ENCODE results near the gene TCF3. TPM values are rescaled to one million over a fixed set of nuclear protein-coding genes. Genes with fewer than 3 reads are reported as not detected.

Gene TCF3
- total and polyA plus RNA-seq, 2 experiments from 2014 or later: 76.7 to 125 TPM

GRCh38 chr19:1636325-1637236, 15.8 kb downstream of the TCF3 start:
- H3K4me1 ChIP-seq (ENCODE audit: insufficient read depth): peaks cover 10% of the 10 kb centered on the region
- no peak overlapping the region for H3K4me3 ChIP-seq
- H3K9me3 ChIP-seq (ENCODE audit: low read depth): no peaks in the 10 kb centered on the region
- TF ChIP-seq CTCF (IDR thresholded peaks at IDR 0.05; ENCODE audit: poor library complexity) (no peak), EZH2phosphoT487 (IDR thresholded peaks at IDR 0.05; ENCODE audit: low read depth, severe bottlenecking, unreplicated experiment) (no peak), EZH2 (IDR thresholded peaks at IDR 0.05; ENCODE audit: borderline replicate concordance) (no peak)
- H3K36me3 ChIP-seq (replicated peaks; ENCODE audit: insufficient read depth, low read depth): no peaks in the 10 kb centered on the region
- H3K4me2 ChIP-seq: no peak overlapping the region
- no peak for DNase-seq (ENCODE audit: low spot score)
- no peak overlapping the region for H2AFZ ChIP-seq
- H4K20me1 ChIP-seq (ENCODE audit: insufficient read depth, poor library complexity, severe bottlenecking): peaks cover 15% of the 10 kb centered on the region
- no peaks in the 10 kb centered on the region for H3K9me2 ChIP-seq (replicated peaks; ENCODE audit: insufficient read depth)
- peaks cover 68% of the 10 kb centered on the region for H3K79me2 ChIP-seq
- H3K27ac ChIP-seq: no peak overlapping the region
- WGBS (ENCODE audit: low lambda C conversion rate, missing lambda C conversion rate): over 99% methylated on average over 33 of the region's 34 CpGs
- no peaks in the 10 kb centered on the region for H3K27me3 ChIP-seq

- H4K20me1 ChIP-seq (ENCODE audit: insufficient read depth, poor library complexity, severe bottlenecking): peaks cover 15% of the 10 kb centered on the region
- H3K27me3 ChIP-seq: no peaks in the 10 kb centered on the region
These were observed 17.5 kb downstream of the TCF3 start for GRCh38 chr19:1634938-1635243.

GRCh38 chr19:1634242-1634937, 18.0 kb downstream of the TCF3 start:
- Histone ChIP-seq H4K20me1 (ENCODE audit: insufficient read depth, poor library complexity, severe bottlenecking) (peaks cover 13% of the 10 kb centered on the region), H3K27ac (no peak overlapping the region), H3K27me3 (no peaks in the 10 kb centered on the region), H3K4me3 (no peak overlapping the region), H3K36me3 (replicated peaks; ENCODE audit: insufficient read depth, low read depth) (no peaks in the 10 kb centered on the region), H3K79me2 (peaks cover 54% of the 10 kb centered on the region), H2AFZ (no peak overlapping the region), H3K4me2 (no peak overlapping the region), H3K9me2 (replicated peaks; ENCODE audit: insufficient read depth) (no peaks in the 10 kb centered on the region), H3K4me1 (ENCODE audit: insufficient read depth) (peaks cover 10% of the 10 kb centered on the region), H3K9me3 (ENCODE audit: low read depth) (no peaks in the 10 kb centered on the region)
- TF ChIP-seq EZH2 (IDR thresholded peaks at IDR 0.05; ENCODE audit: borderline replicate concordance) (no peak), CTCF (IDR thresholded peaks at IDR 0.05; ENCODE audit: poor library complexity) (no peak)
- DNase-seq (ENCODE audit: low spot score): no peak
- 96% methylated on average over 19 of the region's 19 CpGs for WGBS (ENCODE audit: low lambda C conversion rate, missing lambda C conversion rate)

More at GRCh38 chr19:1634938-1635243, 17.5 kb downstream of the TCF3 start:
- no peaks in the 10 kb centered on the region for H3K9me2 ChIP-seq (replicated peaks; ENCODE audit: insufficient read depth)
- no peaks in the 10 kb centered on the region for H3K36me3 ChIP-seq (replicated peaks; ENCODE audit: insufficient read depth, low read depth)
- no peak overlapping the region for H3K4me3 ChIP-seq
- no peak overlapping the region for H2AFZ ChIP-seq
- WGBS (ENCODE audit: low lambda C conversion rate, missing lambda C conversion rate): over 99% methylated on average over 5 of the region's 5 CpGs
- no peak overlapping the region for H3K27ac ChIP-seq
- no peak for DNase-seq (ENCODE audit: low spot score)
- no peak for TF ChIP-seq EZH2 (IDR thresholded peaks at IDR 0.05; ENCODE audit: borderline replicate concordance)
- no peak for TF ChIP-seq EZH2phosphoT487 (IDR thresholded peaks at IDR 0.05; ENCODE audit: low read depth, severe bottlenecking, unreplicated experiment)
- no peak for TF ChIP-seq CTCF (IDR thresholded peaks at IDR 0.05; ENCODE audit: poor library complexity)
- no peaks in the 10 kb centered on the region for H3K9me3 ChIP-seq (ENCODE audit: low read depth)
- peaks cover 55% of the 10 kb centered on the region for H3K79me2 ChIP-seq
- H3K4me2 ChIP-seq: no peak overlapping the region
- peaks cover 10% of the 10 kb centered on the region for H3K4me1 ChIP-seq (ENCODE audit: insufficient read depth)

Measured in hepatocyte (in vitro differentiated cells).